HEK293 (cell line): ENCODE measurements around the gene RNASE8.

Source experiments
- CTCF ChIP-seq: fragments of 450-650 bp; formaldehyde crosslinking; IDR thresholded peaks from 2 replicates; pipeline ENCODE4 v1.5.1; 2016; ENCODE audit warnings: missing biosample characterization, missing genetic modification characterization
- RBAK ChIP-seq: fragments of 450-650 bp; formaldehyde crosslinking; IDR thresholded peaks from 2 replicates; pipeline ENCODE4 v1.5.1; 2016; ENCODE audit warnings: missing biosample characterization, missing genetic modification characterization
- TRIM28 ChIP-seq: IDR thresholded peaks from 2 replicates; pipeline ENCODE4 v1.6.1; 2011; ENCODE audit warnings: low read length, control low read depth, borderline replicate concordance
- ZBTB8A ChIP-seq: fragments of 450-650 bp; formaldehyde crosslinking; IDR thresholded peaks from 2 replicates; pipeline ENCODE4 v1.5.1; 2016; ENCODE audit warnings: missing biosample characterization, missing genetic modification characterization
- ZNF18 ChIP-seq: fragments of 450-650 bp; formaldehyde crosslinking; IDR thresholded peaks from 2 replicates; pipeline ENCODE4 v1.5.1; 2016; ENCODE audit warnings: missing biosample characterization, missing genetic modification characterization
- ZNF214 ChIP-seq: fragments of 450-650 bp; formaldehyde crosslinking; IDR thresholded peaks from 2 replicates; pipeline ENCODE4 v1.5.1; 2017; ENCODE audit warnings: missing biosample characterization, mild to moderate bottlenecking, missing genetic modification characterization, borderline replicate concordance
- ZNF416 ChIP-seq: fragments of 450-650 bp; formaldehyde crosslinking; IDR thresholded peaks from 2 replicates; pipeline ENCODE4 v1.5.1; 2016; ENCODE audit warnings: missing biosample characterization, missing genetic modification characterization
- ZNF423 ChIP-seq: fragments of 450-650 bp; formaldehyde crosslinking; IDR thresholded peaks from 2 replicates; pipeline ENCODE4 v1.5.1; 2016; ENCODE audit warnings: missing biosample characterization, missing genetic modification characterization
- ZNF585B ChIP-seq: fragments of 450-650 bp; formaldehyde crosslinking; IDR thresholded peaks from 2 replicates; pipeline ENCODE4 v1.5.1; 2016; ENCODE audit warnings: missing biosample characterization, missing genetic modification characterization

- TF ChIP-seq TRIM28: no peak
- no peak for TF ChIP-seq ZNF585B (tag by site-specific recombination)
- no peak for TF ChIP-seq RBAK (tag by site-specific recombination)
- TF ChIP-seq CTCF (tag by site-specific recombination): no peak
- TF ChIP-seq ZNF214 (tag by site-specific recombination): no peak
- TF ChIP-seq ZNF423 (tag by site-specific recombination): no peak
- TF ChIP-seq ZBTB8A (tag by site-specific recombination): no peak
- no peak for TF ChIP-seq ZNF18 (tag by site-specific recombination)
- TF ChIP-seq ZNF416: no peak
These were observed 49.7 kb downstream of the RNASE8 start for GRCh38 chr14:21107283-21107800.
